ENCODE measurements around the gene TP53I13. TPM values are rescaled to one million over a fixed set of nuclear protein-coding genes. Genes with fewer than 3 reads are reported as not detected.

TP53I13 gene
- total RNA-seq, 1 donor from 2014 or later: 78.2 TPM

DNA sequence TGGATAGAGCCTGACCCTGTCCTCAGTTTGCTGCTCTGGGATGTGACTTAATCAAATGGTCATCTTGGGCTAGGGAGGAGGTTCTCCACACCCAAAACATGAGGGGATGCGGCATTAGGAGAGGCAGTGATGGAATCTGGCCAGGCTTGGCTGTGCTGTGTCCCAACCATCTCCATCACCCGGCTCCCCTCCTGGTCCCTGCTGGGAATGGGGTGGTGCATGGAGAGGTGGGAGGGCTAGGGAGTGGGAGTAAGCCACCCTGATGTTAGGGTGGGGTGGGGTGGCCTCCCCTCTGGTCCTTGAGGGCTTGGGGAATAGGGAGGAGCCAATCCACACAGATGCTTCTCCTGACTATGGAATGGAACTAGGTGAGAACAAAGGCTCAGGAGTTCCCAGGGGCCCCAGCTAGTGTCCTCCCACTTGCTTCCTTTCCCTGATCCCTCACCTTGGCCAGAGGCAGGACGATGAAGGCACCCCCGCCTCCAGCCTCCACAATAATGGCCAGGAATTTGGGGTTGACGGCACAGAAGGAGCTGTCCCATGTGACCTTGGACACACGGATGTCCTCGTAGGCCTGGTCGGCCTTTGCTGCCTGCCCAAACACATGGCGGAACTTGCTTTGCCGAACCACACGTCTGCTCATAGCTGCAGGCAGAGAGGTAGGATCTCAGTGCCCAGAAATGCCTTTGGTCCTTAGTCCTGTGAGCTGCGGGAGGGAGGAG is 52.4 kb downstream of the TP53I13 start:
- Mint-ChIP-seq H3K27ac (no peak overlapping the region), H3K4me3 (ENCODE audit: low read depth) (no peak overlapping the region), H3K36me3 (ENCODE audit: low read depth) (peaks cover 6% of the 10 kb centered on the region), H3K27me3 (ENCODE audit: low read depth) (no peaks in the 10 kb centered on the region), H3K4me1 (ENCODE audit: low read depth) (peaks cover 54% of the 10 kb centered on the region), H3K9me3 (no peaks in the 10 kb centered on the region)
- DNase-seq (ENCODE audit: low spot score): no peak
- intact Hi-C loops (cut with micrococcal nuclease): no loop called here

DNA sequence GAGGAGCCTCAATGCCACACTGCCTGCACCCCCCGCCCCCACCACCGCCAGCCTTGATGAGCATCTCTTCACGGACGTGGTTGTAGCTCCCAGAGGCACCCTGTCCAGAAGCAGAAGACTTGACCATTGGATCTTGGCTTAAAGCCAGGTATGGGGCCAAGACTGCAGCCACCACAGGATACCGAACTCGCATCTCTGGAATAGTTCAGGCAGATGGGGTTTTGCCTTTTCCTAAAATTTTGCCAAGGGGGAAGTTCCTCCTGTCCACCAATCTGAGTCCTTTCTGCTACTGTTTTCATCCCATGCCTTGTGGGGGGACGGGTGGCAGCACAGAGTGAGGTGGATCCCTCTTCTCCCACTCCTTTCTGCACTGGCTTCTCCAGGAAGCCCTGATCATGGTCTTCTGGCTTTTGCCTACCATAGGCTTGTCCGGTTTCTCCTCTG is 53.3 kb downstream of the TP53I13 start:
- peaks cover 11% of the 10 kb centered on the region for H3K36me3 Mint-ChIP-seq (ENCODE audit: low read depth)
- DNase-seq (ENCODE audit: low spot score): no peak
- H3K27ac Mint-ChIP-seq: no peak overlapping the region
- H3K4me3 Mint-ChIP-seq (ENCODE audit: low read depth): peak overlapping the region; percentile 82
- intact Hi-C loops (cut with micrococcal nuclease): no loop called here
- H3K27me3 Mint-ChIP-seq (ENCODE audit: low read depth): no peaks in the 10 kb centered on the region
- peaks cover 47% of the 10 kb centered on the region for H3K4me1 Mint-ChIP-seq (ENCODE audit: low read depth)
- H3K9me3 Mint-ChIP-seq: no peaks in the 10 kb centered on the region

Other genes with a start within 250 kb of the TP53I13 start
- 41.9 and 47.9 TPM in 2 replicates for gene TAOK1, start 178.3 kb upstream of the TP53I13 start, total RNA-seq
- gene ABHD15, start 1.7 kb upstream of the TP53I13 start, total RNA-seq: 19.5 and 20.2 TPM in 2 replicates
- gene GIT1, start 20.9 kb downstream of the TP53I13 start, total RNA-seq: 67.3 and 72.4 TPM in 2 replicates
- gene ANKRD13B, start 24.4 kb downstream of the TP53I13 start, total RNA-seq: 34.1 and 41.6 TPM in 2 replicates
- gene CORO6, start 54.2 kb downstream of the TP53I13 start, total RNA-seq: 3.1 and 3.8 TPM in 2 replicates

Data from activated T-helper 2 cell treated with anti-CD3 and anti-CD28 coated beads, Interferon-gamma antibody, Interleukin-2, Interleukin-4, amounts not matched to agents 10 μg/mL and 5 μg/mL and 100 μg/mL, durations not matched to agents 14 hours and 24 hours and 36 hours (primary cell).